HCT116 (cell line): ENCODE data around the gene KIF18B. TPM values are rescaled to one million over a fixed set of nuclear protein-coding genes. Genes with fewer than 3 reads are reported as not detected.

ENCODE experiments used
- ATAC-seq: fragments of 200-7000 bp; cut with Tn5 transposase; 2 replicates; pipeline ENCODE4 v1.9.1; 2020; ENCODE audit warnings: mild to moderate bottlenecking, moderate library complexity
- BruUV-seq: library from RNA; stranded (reverse); fragments of 400-500 nt; replicated peaks from 2 replicates; lab custom pipeline; 2021; lab: Mats Ljungman, UMichigan
- CTCF ChIA-PET: fragments of 300-600 bp; sonication (Branson Sonifier 250); formaldehyde crosslinking; loops from one replicate; lab custom pipeline; 2021; ENCODE audit warnings: antibody characterized with exemption; lab: Charles Lee
- POLR2A ChIA-PET: fragments of 300-600, 350-600 bp; sonication (Branson Sonifier 250); formaldehyde crosslinking; loops from one replicate; lab custom pipeline; 2021; ENCODE audit warnings: antibody characterized with exemption; lab: Charles Lee
- RAD21 ChIA-PET, 2 experiments: fragments of 300-600 bp; sonication (Branson Sonifier 250); formaldehyde crosslinking; loops; one replicate each; lab custom pipeline; 2023; ENCODE audit warnings: low total read pairs in 2 of 2; ENCODE audit not compliant: uncharacterized antibody in 2 of 2, unreplicated experiment in 2 of 2, low non-redundant PET in 1 of 2; lab: Charles Lee
- DNase-seq: peaks from one replicate; pipeline ENCODE4 v3.0.0-alpha.2; 2010; ENCODE audit warnings: low read depth, low spot score
- H2AFZ ChIP-seq: fragments of 200-600 bp; shearing (Covaris generic), sonication (generic); 2 replicates; pipeline ENCODE4 v1.6.1; 2017; ENCODE audit warnings: low read depth, mixed run types, mixed read lengths, antibody characterized with exemption, low read length; ENCODE audit not compliant: poor library complexity, severe bottlenecking
- H3K27ac ChIP-seq: 2 replicates; pipeline ENCODE4 v1.5.1; 2012; ENCODE audit warnings: low read depth, low read length
- H3K27me3 ChIP-seq: fragments of 200-600 bp; sonication (generic); 2 replicates; pipeline ENCODE4 v1.6.1; 2016; ENCODE audit warnings: mixed run types, low read length, mixed read lengths; ENCODE audit not compliant: insufficient read depth
- H3K36me3 ChIP-seq, 2 experiments: fragments of 200-500 bp in 1 of 2; fragments of 200-600 bp in 1 of 2; sonication (Bioruptor generic) in 1 of 2; sonication (generic) in 1 of 2; 2 replicates each; pipeline versions ENCODE4 v1.5.1 to v1.6.1; 2014 to 2016; ENCODE audit warnings: low read length in 2 of 2, inconsistent platforms in 1 of 2, mixed read lengths in 1 of 2, mixed run types in 1 of 2; ENCODE audit not compliant: insufficient read depth in 2 of 2, control insufficient read depth in 1 of 2
- H3K4me1 ChIP-seq, 2 experiments: fragments of 200-600 bp in 1 of 2; sonication (generic) in 1 of 2; 2 replicates each; pipeline versions ENCODE4 v1.5.1 to v1.6.1; 2012 to 2017; ENCODE audit warnings: low read length in 2 of 2, inconsistent platforms in 1 of 2, mild to moderate bottlenecking in 1 of 2, mixed read lengths in 1 of 2, mixed run types in 1 of 2, moderate library complexity in 1 of 2; ENCODE audit not compliant: insufficient read depth in 2 of 2, control insufficient read depth in 1 of 2
- H3K4me2 ChIP-seq: fragments of 200-600 bp; sonication (generic); 2 replicates; pipeline ENCODE4 v1.6.1; 2017; ENCODE audit warnings: mixed run types, low read length, mixed read lengths
- H3K4me3 ChIP-seq, 2 experiments: fragments of 200-600 bp in 1 of 2; sonication (generic) in 1 of 2; replicated peaks in 1 of 2; 2 replicates each; pipeline ENCODE4 v1.5.1; 2011 to 2016; ENCODE audit warnings: low read length in 2 of 2, control low read depth in 1 of 2, low read depth in 1 of 2, mild to moderate bottlenecking in 1 of 2, mixed read lengths in 1 of 2, mixed run types in 1 of 2
- H3K79me2 ChIP-seq: fragments of 200-600 bp; sonication (generic); 2 replicates; pipeline ENCODE4 v1.6.1; 2017; ENCODE audit warnings: mild to moderate bottlenecking, mixed run types, low read length, moderate library complexity, mixed read lengths; ENCODE audit not compliant: insufficient read depth
- H3K9ac ChIP-seq: fragments of 200-600 bp; sonication (generic); 2 replicates; pipeline ENCODE4 v1.6.1; 2016; ENCODE audit warnings: low read length, mixed read lengths
- H3K9me2 ChIP-seq: fragments of 200-600 bp; sonication (generic), shearing (Covaris generic); 2 replicates; pipeline ENCODE4 v1.6.1; 2017; ENCODE audit warnings: mixed run types, mild to moderate bottlenecking, moderate library complexity; ENCODE audit not compliant: insufficient read depth
- H3K9me3 ChIP-seq, 2 experiments: fragments of 200-500 bp in 1 of 2; fragments of 200-600 bp in 1 of 2; sonication (Bioruptor generic) in 1 of 2; sonication (generic) in 1 of 2; 2 replicates each; pipeline ENCODE4 v1.6.1; 2014 to 2017; ENCODE audit warnings: low read length in 2 of 2, mixed read lengths in 2 of 2, inconsistent platforms in 1 of 2, low read depth in 1 of 2, mild to moderate bottlenecking in 1 of 2, mixed run types in 1 of 2, moderate library complexity in 1 of 2; ENCODE audit not compliant: control insufficient read depth in 1 of 2, insufficient read depth in 1 of 2
- H4K20me1 ChIP-seq: fragments of 200-600 bp; sonication (generic), shearing (Covaris generic); 2 replicates; pipeline ENCODE4 v1.6.1; 2017; ENCODE audit warnings: mixed run types, mild to moderate bottlenecking, moderate library complexity; ENCODE audit not compliant: insufficient read depth
- ATF3 ChIP-seq: IDR thresholded peaks from 2 replicates; pipeline ENCODE4 v1.6.1; 2012
- CBX3 ChIP-seq: IDR thresholded peaks from 2 replicates; pipeline ENCODE4 v1.6.1; 2012; ENCODE audit warnings: low read depth
- CTCF ChIP-seq, 3 experiments: fragments of 200-600 bp in 1 of 3; sonication (generic) in 1 of 3; IDR thresholded peaks in 2 of 3; conservative IDR thresholded peaks in 1 of 3; 2 replicates each; pipeline ENCODE4 v1.5.1; 2012 to 2017; ENCODE audit warnings: low read depth in 2 of 3, low read length in 2 of 3, antibody characterized with exemption in 1 of 3, borderline replicate concordance in 1 of 3, control low read depth in 1 of 3, mild to moderate bottlenecking in 1 of 3, mixed read lengths in 1 of 3, mixed run types in 1 of 3, moderate library complexity in 1 of 3; ENCODE audit not compliant: insufficient read depth in 1 of 3
- ELF1 ChIP-seq: IDR thresholded peaks from 2 replicates; pipeline ENCODE4 v1.6.1; 2012; ENCODE audit warnings: low read depth, borderline replicate concordance
- EZH2 ChIP-seq: fragments of 200-600 bp; sonication (generic); IDR thresholded peaks from 2 replicates; pipeline ENCODE4 v1.6.1; 2017; ENCODE audit warnings: antibody characterized with exemption, mixed run types
- EZH2phosphoT487 ChIP-seq: fragments of 200-600 bp; IDR thresholded peaks from 2 replicates; pipeline ENCODE4 v1.6.1; 2018; ENCODE audit warnings: antibody characterized with exemption, borderline replicate concordance
- FOSL1 ChIP-seq: IDR thresholded peaks from 2 replicates; pipeline ENCODE4 v1.6.1; 2012; ENCODE audit warnings: low read depth
- JUND ChIP-seq: IDR thresholded peaks from 2 replicates; pipeline ENCODE4 v1.6.1; 2012
- MAX ChIP-seq: IDR thresholded peaks from 2 replicates; pipeline ENCODE4 v1.6.1; 2012
- POLR2A ChIP-seq: IDR thresholded peaks from 2 replicates; pipeline ENCODE4 v1.7.0; 2011; ENCODE audit warnings: borderline replicate concordance; ENCODE audit not compliant: insufficient read depth, insufficient read length; ENCODE audit errors: extremely low read depth
- POLR2AphosphoS5 ChIP-seq: IDR thresholded peaks from 2 replicates; pipeline ENCODE4 v1.6.1; 2011; ENCODE audit warnings: mild to moderate bottlenecking, low read depth, low read length, moderate library complexity
- RAD21 ChIP-seq: IDR thresholded peaks from 2 replicates; pipeline ENCODE4 v1.6.1; 2012; ENCODE audit warnings: low read depth, mild to moderate bottlenecking
- REST ChIP-seq: IDR thresholded peaks from 2 replicates; pipeline ENCODE4 v1.6.1; 2012; ENCODE audit warnings: low read depth
- SIN3A ChIP-seq: IDR thresholded peaks from 2 replicates; pipeline ENCODE4 v1.6.1; 2012; ENCODE audit warnings: low read depth
- SP1 ChIP-seq: IDR thresholded peaks from 2 replicates; pipeline ENCODE4 v1.6.1; 2012; ENCODE audit warnings: low read depth
- SRF ChIP-seq: IDR thresholded peaks from 2 replicates; pipeline ENCODE4 v1.6.1; 2012; ENCODE audit warnings: low read depth
- YY1 ChIP-seq: IDR thresholded peaks from 2 replicates; pipeline ENCODE4 v1.6.1; 2011; ENCODE audit warnings: low read length, low read depth, moderate library complexity, mild to moderate bottlenecking; ENCODE audit not compliant: insufficient replicate concordance; ENCODE audit errors: extremely low read depth
- ZBTB33 ChIP-seq: IDR thresholded peaks from 2 replicates; pipeline ENCODE4 v1.6.1; 2011; ENCODE audit warnings: mild to moderate bottlenecking, low read length, moderate library complexity; ENCODE audit not compliant: insufficient replicate concordance; ENCODE audit errors: extremely low read depth
- ZFX ChIP-seq: fragments of 450-650 bp; IDR thresholded peaks from 2 replicates; pipeline ENCODE4 v1.6.1; 2017
- intact Hi-C: fragments of 100-400 bp; cut with micrococcal nuclease; formaldehyde crosslinking; loops from 2 replicates; pipeline ENCODE4 v1.10.0; 2022
- total RNA-seq: library from RNA; stranded (reverse); gene quantifications from one replicate; pipeline ENCODE4 v1.2.1, GENCODE V29; 2021; ENCODE audit not compliant: unreplicated experiment

Gene KIF18B
- total RNA-seq, 1 experiment from 2014 or later, result 76.4 TPM

GRCh38 chr17:44909681-44910144 is 37.9 kb downstream of the KIF18B start:
- Histone ChIP-seq H2AFZ (no peak overlapping the region), H3K4me1 (peaks cover 11 to 21% of the 10 kb centered on the region in 2 experiments)
- no peak for DNase-seq

More at GRCh38 chr17:44909681-44910144, 37.9 kb downstream of the KIF18B start:
- H3K36me3 ChIP-seq, result no peaks in the 10 kb centered on the region
- POLR2A ChIA-PET, result interaction anchor here (1.0 kb wide), 1 partner anchor 11 kb away, joined by 3 read pairs; no protein-coding TSS in a partner anchor
- no peak overlapping the region for H3K4me2 ChIP-seq
- no peaks in the 10 kb centered on the region for H3K9me3 ChIP-seq
- BruUV-seq, result no TSS peak
- no peak overlapping the region for H3K27ac ChIP-seq
- no peaks in the 10 kb centered on the region for H3K79me2 ChIP-seq
- no peak overlapping the region for H3K9ac ChIP-seq
- H3K27me3 ChIP-seq, result no peaks in the 10 kb centered on the region
- H3K4me3 ChIP-seq, result no peak overlapping the region
- TF ChIP-seq RAD21 (no peak), ATF3 (no peak), CTCF (IDR thresholded peaks at IDR 0.05 in 2 of 3, conservative IDR thresholded peaks at IDR 0.05 in 1 of 3; ENCODE audit: borderline replicate concordance in 1 of 3, insufficient read depth in 1 of 3, low read depth in 2 of 3, low read length in 2 of 3) (no peak), JUND (no peak), POLR2A (no peak), ZBTB33 (no peak), FOSL1 (no peak), MAX (no peak), SP1 (no peak), EZH2 (no peak), SRF (no peak), YY1 (no peak), ZFX (no peak), ELF1 (no peak), POLR2AphosphoS5 (no peak), EZH2phosphoT487 (no peak), CBX3 (no peak), REST (no peak), SIN3A (no peak)
- intact Hi-C loops, result no loop called here
- CTCF ChIA-PET, result interaction anchor here (0.6 to 3.1 kb wide), 4 partner anchors 10 to 226 kb away, joined by 3 to 16 read pairs (median 4); partner anchors contain the start of gene ACBD4
- no peak for ATAC-seq
- H4K20me1 ChIP-seq, result no peaks in the 10 kb centered on the region
- RAD21 ChIA-PET, result interaction anchor here in 1 of 2 experiments (0.7 kb wide), 1 partner anchor 11 kb away, joined by 3 read pairs; no protein-coding TSS in a partner anchor
- H3K9me2 ChIP-seq, result no peaks in the 10 kb centered on the region
